ENCODE data around the gene DUOX1.

The DUOX1 gene

DNA sequence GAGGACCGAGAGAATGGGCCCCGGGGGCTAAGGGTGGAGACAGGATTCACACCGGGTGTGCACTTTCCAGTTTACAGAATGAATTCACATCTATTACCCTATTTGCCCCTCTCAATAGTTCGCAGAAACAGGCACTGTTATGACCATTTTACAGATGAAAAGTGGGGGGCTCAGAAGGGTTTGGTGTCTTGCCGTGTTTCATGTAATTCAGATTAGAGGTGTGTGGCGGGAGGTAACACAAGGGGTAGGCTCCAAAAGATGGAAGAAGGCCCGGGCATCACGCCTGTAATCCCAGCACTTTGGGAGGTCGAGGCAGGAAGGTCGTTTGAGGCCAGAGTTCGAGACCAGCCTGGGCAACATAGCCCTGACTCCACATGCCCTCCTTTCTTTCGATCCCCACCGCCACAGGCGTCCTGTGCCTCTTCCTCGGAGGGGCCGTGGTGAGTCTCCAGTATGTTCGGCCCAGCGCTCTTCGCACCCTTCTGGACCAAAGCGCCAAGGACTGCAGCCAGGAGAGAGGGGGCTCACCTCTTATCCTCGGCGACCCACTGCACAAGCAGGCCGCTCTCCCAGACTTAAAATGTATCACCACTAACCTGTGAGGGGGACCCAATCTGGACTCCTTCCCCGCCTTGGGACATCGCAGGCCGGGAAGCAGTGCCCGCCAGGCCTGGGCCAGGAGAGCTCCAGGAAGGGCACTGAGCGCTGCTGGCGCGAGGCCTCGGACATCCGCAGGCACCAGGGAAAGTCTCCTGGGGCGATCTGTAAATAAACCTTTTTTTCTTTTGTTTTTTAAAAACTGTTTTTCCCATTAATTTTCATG is 12.3 kb upstream of the DUOX1 start (continued):
- TF ChIP-seq, protein P1, sequence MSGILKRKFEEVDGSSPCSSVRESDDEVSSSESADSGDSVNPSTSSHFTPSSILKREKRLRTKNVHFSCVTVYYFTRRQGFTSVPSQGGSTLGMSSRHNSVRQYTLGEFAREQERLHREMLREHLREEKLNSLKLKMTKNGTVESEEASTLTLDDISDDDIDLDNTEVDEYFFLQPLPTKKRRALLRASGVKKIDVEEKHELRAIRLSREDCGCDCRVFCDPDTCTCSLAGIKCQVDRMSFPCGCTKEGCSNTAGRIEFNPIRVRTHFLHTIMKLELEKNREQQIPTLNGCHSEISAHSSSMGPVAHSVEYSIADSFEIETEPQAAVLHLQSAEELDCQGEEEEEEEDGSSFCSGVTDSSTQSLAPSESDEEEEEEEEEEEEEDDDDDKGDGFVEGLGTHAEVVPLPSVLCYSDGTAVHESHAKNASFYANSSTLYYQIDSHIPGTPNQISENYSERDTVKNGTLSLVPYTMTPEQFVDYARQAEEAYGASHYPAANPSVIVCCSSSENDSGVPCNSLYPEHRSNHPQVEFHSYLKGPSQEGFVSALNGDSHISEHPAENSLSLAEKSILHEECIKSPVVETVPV (CRISPR knock-in tag; IDR thresholded peaks at IDR 0.05) = no peak
- TF ChIP-seq SNAI2 (CRISPR knock-in tag; IDR thresholded peaks at IDR 0.05) (no peak), OSR1 (CRISPR knock-in tag; IDR thresholded peaks at IDR 0.05) (no peak), RARB (CRISPR knock-in tag; IDR thresholded peaks at IDR 0.05) (no peak), ZFP30 (CRISPR knock-in tag; IDR thresholded peaks at IDR 0.05) (no peak)
- TF ChIP-seq, protein P2, sequence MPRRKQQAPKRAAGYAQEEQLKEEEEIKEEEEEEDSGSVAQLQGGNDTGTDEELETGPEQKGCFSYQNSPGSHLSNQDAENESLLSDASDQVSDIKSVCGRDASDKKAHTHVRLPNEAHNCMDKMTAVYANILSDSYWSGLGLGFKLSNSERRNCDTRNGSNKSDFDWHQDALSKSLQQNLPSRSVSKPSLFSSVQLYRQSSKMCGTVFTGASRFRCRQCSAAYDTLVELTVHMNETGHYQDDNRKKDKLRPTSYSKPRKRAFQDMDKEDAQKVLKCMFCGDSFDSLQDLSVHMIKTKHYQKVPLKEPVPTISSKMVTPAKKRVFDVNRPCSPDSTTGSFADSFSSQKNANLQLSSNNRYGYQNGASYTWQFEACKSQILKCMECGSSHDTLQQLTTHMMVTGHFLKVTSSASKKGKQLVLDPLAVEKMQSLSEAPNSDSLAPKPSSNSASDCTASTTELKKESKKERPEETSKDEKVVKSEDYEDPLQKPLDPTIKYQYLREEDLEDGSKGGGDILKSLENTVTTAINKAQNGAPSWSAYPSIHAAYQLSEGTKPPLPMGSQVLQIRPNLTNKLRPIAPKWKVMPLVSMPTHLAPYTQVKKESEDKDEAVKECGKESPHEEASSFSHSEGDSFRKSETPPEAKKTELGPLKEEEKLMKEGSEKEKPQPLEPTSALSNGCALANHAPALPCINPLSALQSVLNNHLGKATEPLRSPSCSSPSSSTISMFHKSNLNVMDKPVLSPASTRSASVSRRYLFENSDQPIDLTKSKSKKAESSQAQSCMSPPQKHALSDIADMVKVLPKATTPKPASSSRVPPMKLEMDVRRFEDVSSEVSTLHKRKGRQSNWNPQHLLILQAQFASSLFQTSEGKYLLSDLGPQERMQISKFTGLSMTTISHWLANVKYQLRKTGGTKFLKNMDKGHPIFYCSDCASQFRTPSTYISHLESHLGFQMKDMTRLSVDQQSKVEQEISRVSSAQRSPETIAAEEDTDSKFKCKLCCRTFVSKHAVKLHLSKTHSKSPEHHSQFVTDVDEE (CRISPR knock-in tag; IDR thresholded peaks at IDR 0.05) = no peak

DNA sequence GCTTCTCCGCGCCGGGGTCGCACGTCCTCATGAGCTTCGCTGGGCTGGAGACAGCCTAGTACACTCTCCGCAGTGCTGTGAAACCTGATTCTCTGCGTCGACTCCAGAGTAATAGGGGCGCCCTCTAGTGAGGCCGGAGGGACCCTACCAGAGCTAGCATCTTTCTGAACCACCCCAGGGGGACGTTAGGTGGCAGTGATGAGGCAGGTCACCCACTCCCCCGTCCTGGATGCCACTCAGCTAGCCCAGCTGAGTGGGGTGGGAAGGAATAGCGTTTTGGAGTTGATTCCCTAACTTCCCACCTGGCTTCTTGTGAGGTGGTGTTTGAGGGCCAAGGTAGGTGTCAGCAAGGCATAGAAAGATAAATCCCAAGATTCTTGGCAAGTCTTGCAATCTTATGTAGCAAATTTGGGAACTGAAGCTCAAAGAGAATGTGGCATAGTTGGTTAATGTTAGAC is 11.6 kb upstream of the DUOX1 start:
- ATAC-seq = peak; percentile 99
- TF ChIP-seq ZFP30 (CRISPR knock-in tag; IDR thresholded peaks at IDR 0.05) = no peak
- no peak for TF ChIP-seq RARB (CRISPR knock-in tag; IDR thresholded peaks at IDR 0.05)
- TF ChIP-seq, protein P3, sequence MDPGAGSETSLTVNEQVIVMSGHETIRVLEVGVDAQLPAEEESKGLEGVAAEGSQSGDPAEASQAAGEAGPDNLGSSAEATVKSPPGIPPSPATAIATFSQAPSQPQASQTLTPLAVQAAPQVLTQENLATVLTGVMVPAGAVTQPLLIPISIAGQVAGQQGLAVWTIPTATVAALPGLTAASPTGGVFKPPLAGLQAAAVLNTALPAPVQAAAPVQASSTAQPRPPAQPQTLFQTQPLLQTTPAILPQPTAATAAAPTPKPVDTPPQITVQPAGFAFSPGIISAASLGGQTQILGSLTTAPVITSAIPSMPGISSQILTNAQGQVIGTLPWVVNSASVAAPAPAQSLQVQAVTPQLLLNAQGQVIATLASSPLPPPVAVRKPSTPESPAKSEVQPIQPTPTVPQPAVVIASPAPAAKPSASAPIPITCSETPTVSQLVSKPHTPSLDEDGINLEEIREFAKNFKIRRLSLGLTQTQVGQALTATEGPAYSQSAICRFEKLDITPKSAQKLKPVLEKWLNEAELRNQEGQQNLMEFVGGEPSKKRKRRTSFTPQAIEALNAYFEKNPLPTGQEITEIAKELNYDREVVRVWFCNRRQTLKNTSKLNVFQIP (CRISPR knock-in tag; IDR thresholded peaks at IDR 0.05; ENCODE audit: borderline replicate concordance, low read depth) = no peak
- no peak for TF ChIP-seq ARNTL (CRISPR knock-in tag; IDR thresholded peaks at IDR 0.05; ENCODE audit: borderline replicate concordance, low read depth)
- TF ChIP-seq, protein P2 (CRISPR knock-in tag; IDR thresholded peaks at IDR 0.05) = no peak
- no peak for TF ChIP-seq ZNF565 (CRISPR knock-in tag; conservative IDR thresholded peaks at IDR 0.05; ENCODE audit: low read depth)
- TF ChIP-seq, protein P1 (CRISPR knock-in tag; IDR thresholded peaks at IDR 0.05) = no peak
- TF ChIP-seq, protein P4, sequence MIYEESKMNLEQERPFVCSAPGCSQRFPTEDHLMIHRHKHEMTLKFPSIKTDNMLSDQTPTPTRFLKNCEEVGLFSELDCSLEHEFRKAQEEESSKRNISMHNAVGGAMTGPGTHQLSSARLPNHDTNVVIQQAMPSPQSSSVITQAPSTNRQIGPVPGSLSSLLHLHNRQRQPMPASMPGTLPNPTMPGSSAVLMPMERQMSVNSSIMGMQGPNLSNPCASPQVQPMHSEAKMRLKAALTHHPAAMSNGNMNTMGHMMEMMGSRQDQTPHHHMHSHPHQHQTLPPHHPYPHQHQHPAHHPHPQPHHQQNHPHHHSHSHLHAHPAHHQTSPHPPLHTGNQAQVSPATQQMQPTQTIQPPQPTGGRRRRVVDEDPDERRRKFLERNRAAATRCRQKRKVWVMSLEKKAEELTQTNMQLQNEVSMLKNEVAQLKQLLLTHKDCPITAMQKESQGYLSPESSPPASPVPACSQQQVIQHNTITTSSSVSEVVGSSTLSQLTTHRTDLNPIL (CRISPR knock-in tag; IDR thresholded peaks at IDR 0.05; ENCODE audit: low read depth) = no peak
- TF ChIP-seq SNAI2 (CRISPR knock-in tag; IDR thresholded peaks at IDR 0.05) = no peak
- no peak for TF ChIP-seq TOX (CRISPR knock-in tag; IDR thresholded peaks at IDR 0.05; ENCODE audit: borderline replicate concordance)
- TF ChIP-seq CSDC2 (CRISPR knock-in tag; IDR thresholded peaks at IDR 0.05) = no peak

DNA sequence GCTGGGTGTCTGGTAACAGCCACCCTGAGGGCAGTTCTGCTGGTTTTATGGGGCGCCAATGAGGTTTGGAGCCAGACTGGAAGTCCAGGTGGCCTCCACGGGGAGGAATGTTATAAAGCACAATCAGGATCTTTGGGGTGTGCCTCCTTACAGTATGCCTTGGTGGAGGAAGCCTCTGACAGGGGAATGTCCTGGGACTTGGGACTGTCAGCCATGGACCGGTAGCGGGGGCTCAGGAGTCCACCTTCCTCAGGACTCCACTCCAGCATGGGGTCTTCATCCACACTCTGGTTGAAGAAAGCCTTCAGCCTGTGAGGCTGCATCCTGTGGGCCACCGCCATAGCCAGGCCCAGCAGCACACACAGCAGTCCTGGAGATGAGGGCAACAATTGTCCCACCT is 10.8 kb upstream of the DUOX1 start:
- ATAC-seq = no peak
- no peak for TF ChIP-seq BACH2 (CRISPR knock-in tag; IDR thresholded peaks at IDR 0.05; ENCODE audit: borderline replicate concordance)
- no peak for TF ChIP-seq ZNF70 (CRISPR knock-in tag; IDR thresholded peaks at IDR 0.05)
- TF ChIP-seq, protein P1 (CRISPR knock-in tag; IDR thresholded peaks at IDR 0.05) = no peak
- TF ChIP-seq OSR1 (CRISPR knock-in tag; IDR thresholded peaks at IDR 0.05) = no peak
- TF ChIP-seq, protein P5, sequence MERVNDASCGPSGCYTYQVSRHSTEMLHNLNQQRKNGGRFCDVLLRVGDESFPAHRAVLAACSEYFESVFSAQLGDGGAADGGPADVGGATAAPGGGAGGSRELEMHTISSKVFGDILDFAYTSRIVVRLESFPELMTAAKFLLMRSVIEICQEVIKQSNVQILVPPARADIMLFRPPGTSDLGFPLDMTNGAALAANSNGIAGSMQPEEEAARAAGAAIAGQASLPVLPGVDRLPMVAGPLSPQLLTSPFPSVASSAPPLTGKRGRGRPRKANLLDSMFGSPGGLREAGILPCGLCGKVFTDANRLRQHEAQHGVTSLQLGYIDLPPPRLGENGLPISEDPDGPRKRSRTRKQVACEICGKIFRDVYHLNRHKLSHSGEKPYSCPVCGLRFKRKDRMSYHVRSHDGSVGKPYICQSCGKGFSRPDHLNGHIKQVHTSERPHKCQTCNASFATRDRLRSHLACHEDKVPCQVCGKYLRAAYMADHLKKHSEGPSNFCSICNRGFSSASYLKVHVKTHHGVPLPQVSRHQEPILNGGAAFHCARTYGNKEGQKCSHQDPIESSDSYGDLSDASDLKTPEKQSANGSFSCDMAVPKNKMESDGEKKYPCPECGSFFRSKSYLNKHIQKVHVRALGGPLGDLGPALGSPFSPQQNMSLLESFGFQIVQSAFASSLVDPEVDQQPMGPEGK (CRISPR knock-in tag; IDR thresholded peaks at IDR 0.05; ENCODE audit: borderline replicate concordance) = no peak
- TF ChIP-seq TOX (CRISPR knock-in tag; IDR thresholded peaks at IDR 0.05; ENCODE audit: borderline replicate concordance) = no peak
- TF ChIP-seq, protein P4 (CRISPR knock-in tag; IDR thresholded peaks at IDR 0.05; ENCODE audit: low read depth) = no peak
- no peak for TF ChIP-seq PPARA (CRISPR knock-in tag; IDR thresholded peaks at IDR 0.05; ENCODE audit: borderline replicate concordance)
- no peak for TF ChIP-seq TCF4 (CRISPR knock-in tag; IDR thresholded peaks at IDR 0.05; ENCODE audit: borderline replicate concordance)
- no peak for TF ChIP-seq RARB (CRISPR knock-in tag; IDR thresholded peaks at IDR 0.05)
- no peak for TF ChIP-seq SNAI2 (CRISPR knock-in tag; IDR thresholded peaks at IDR 0.05)
- no peak for TF ChIP-seq ARNTL (CRISPR knock-in tag; IDR thresholded peaks at IDR 0.05; ENCODE audit: borderline replicate concordance, low read depth)

All from SK-N-SH treated with all-trans-retinoic acid at 6 μM for 48 hours (cell line).